Breast epithelium (tissue), 3 donors: ENCODE data around the gene ACER1.

ENCODE experiments used
- POLR2A ChIP-seq: fragments of 450-650 bp; IDR thresholded peaks from one replicate; pipeline ENCODE4 v1.6.1; 2016; ENCODE audit warnings: antibody characterized with exemption, mild to moderate bottlenecking, moderate library complexity
- POLR2AphosphoS5 ChIP-seq, 3 donors: sonication (generic); formaldehyde crosslinking; IDR thresholded peaks; one replicate each; pipeline ENCODE4 v1.6.1; 2017; ENCODE audit warnings: antibody characterized with exemption in 3 of 3
- TF ChIP-seq, protein P1 (sequence below), 3 donors: fragments of 450-650 bp; IDR thresholded peaks; one replicate each; pipeline ENCODE4 v1.5.1; 2016 to 2017; ENCODE audit warnings: antibody characterized with exemption in 3 of 3, mild to moderate bottlenecking in 3 of 3, moderate library complexity in 3 of 3

DNA sequence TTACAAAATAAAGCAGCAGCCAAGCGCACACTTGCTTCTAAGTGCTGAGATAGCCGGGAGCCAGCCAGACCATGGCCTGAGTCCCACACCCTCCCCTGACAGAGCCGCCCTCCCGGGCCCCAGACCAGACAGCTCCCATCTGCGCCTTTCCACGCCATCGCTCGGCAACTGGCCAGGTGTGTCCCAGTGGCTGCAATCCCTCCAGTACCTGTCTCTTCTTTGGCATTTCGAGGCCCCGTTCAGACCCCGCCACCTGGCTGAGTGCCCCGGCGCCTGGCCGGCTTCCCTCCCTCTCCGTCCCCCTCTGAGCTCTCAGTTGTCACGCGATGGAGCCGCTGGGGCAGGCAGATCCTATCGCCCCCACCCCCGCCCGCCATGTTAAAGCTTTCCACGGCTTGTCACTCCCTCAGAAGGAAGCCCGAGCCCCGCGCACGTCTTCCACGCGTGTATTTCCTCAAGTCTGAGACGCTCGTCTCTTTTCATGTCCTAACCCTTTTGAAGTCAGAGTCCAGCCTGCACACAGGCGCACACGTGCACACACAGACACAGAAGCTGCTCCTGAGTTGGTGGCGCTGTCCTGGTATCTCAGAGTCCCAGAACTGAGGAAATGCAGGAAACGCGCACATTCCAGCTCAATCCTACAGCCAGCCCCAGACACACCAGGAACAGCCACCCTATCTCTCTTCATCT lies 61.5 kb downstream of the ACER1 start:
- TF ChIP-seq, protein P1, sequence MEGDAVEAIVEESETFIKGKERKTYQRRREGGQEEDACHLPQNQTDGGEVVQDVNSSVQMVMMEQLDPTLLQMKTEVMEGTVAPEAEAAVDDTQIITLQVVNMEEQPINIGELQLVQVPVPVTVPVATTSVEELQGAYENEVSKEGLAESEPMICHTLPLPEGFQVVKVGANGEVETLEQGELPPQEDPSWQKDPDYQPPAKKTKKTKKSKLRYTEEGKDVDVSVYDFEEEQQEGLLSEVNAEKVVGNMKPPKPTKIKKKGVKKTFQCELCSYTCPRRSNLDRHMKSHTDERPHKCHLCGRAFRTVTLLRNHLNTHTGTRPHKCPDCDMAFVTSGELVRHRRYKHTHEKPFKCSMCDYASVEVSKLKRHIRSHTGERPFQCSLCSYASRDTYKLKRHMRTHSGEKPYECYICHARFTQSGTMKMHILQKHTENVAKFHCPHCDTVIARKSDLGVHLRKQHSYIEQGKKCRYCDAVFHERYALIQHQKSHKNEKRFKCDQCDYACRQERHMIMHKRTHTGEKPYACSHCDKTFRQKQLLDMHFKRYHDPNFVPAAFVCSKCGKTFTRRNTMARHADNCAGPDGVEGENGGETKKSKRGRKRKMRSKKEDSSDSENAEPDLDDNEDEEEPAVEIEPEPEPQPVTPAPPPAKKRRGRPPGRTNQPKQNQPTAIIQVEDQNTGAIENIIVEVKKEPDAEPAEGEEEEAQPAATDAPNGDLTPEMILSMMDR (IDR thresholded peaks at IDR 0.05) = no peak
- TF ChIP-seq POLR2AphosphoS5 (IDR thresholded peaks at IDR 0.05) (no peak), POLR2A (no peak)
